Right ventricle myocardium superior (tissue), 1 donor: ENCODE measurements around the gene NUDT6. TPM values are rescaled to one million over a fixed set of nuclear protein-coding genes. Genes with fewer than 3 reads are reported as not detected.

Experiments used
- ATAC-seq: fragments of 200-7000 bp; cut with Tn5 transposase; one replicate; pipeline ENCODE4 v1.9.1; 2020; ENCODE audit warnings: mild to moderate bottlenecking; ENCODE audit not compliant: poor library complexity
- DNase-seq: peaks from one replicate; pipeline ENCODE4 v3.0.0-alpha.2; 2020
- intact Hi-C: fragments of 100-400 bp; cut with DNase I; formaldehyde crosslinking; loops from one replicate; pipeline ENCODE4 v1.11.2; 2022
- total RNA-seq: library from RNA; stranded (reverse); fragmentation: NEBNext Ultra II Directional; extraction: Animal tissue kit (Norgen Biotek cat#: 25700); gene quantifications from one replicate; pipeline ENCODE4 v1.2.1, GENCODE V29; 2021
- donor health status: DM: no; HTN: yes; CAD: no; lungs with severe emphysema.

NUDT6 gene
- total RNA-seq, 1 donor from 2014 or later = 16.1 TPM

DNA sequence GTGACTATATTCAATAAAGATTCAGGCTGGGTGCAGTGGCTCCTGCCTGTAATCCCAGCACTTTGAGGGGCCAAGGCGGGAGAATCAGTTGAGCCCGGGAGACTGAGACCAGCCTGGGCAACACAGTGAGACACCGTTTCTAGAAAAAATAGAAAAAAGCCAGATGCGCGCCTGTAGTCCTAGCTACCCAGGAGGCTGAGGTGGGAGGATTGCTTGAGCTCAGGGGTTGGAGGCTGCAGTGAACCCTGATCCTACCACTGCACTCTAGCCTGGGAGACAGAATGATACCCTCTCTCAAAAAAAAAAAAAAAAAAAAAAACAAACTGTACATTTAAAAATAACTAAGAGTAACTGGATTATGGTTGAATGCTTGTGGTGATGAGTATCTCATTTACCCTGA lies 1.1 kb downstream of the NUDT6 start:
- intact Hi-C loops = loop anchor here (10.0 kb wide), 1 partner anchor 316 kb away; no protein-coding TSS in a partner anchor
- ATAC-seq = no peak
- no peak for DNase-seq

DNA sequence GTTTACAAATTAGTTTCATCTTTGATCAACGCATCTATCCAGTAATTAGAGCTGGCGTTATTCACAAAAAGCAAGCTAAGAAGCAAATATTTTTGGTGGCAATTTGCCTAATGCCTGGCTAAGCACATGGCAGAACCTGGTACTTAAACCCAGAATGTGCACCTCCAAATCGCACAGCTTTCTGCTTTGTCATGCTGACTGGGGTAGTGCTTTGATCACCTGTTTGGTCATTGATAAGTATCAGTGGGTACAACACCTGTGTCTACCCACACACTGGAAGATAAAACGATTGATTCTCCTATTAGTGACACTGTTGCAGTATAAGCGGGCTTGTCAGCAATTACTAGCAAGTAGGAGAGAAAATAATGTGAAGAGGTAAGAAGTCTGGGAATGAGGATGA lies 1.9 kb downstream of the NUDT6 start:
- intact Hi-C loops = loop anchor here (10.0 kb wide), 1 partner anchor 316 kb away; no protein-coding TSS in a partner anchor
- no peak for ATAC-seq
- DNase-seq = no peak

- intact Hi-C loops = loop anchor here (5.0 kb wide), 1 partner anchor 160 kb away; no protein-coding TSS in a partner anchor
- no peak for DNase-seq
- ATAC-seq = no peak
Observed at GRCh38 chr4:122917731-122918130, 4.7 kb downstream of the NUDT6 start.

DNA sequence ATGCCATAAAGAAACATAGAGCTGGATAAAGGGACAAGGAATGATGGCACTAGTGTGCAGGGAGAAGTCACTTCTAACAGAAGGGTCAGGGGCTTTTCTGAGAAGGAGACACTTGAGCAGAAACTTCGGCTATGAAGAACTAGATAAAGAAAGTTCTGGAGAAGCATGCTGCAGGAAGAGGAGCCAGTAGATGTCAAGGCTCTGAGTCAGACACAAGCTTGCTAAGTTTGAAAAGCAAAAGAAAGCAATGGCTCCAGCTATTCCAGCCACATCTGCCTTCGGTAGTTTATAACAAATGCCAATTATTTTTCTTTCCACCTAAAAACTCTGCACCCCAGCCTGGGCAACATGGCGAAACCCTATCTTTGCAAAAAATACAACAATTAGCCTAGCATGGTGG lies 7.5 kb downstream of the NUDT6 start:
- DNase-seq = no peak
- no peak for ATAC-seq
- intact Hi-C loops = loop anchor here (5.0 kb wide), 1 partner anchor 158 kb away; no protein-coding TSS in a partner anchor

DNA sequence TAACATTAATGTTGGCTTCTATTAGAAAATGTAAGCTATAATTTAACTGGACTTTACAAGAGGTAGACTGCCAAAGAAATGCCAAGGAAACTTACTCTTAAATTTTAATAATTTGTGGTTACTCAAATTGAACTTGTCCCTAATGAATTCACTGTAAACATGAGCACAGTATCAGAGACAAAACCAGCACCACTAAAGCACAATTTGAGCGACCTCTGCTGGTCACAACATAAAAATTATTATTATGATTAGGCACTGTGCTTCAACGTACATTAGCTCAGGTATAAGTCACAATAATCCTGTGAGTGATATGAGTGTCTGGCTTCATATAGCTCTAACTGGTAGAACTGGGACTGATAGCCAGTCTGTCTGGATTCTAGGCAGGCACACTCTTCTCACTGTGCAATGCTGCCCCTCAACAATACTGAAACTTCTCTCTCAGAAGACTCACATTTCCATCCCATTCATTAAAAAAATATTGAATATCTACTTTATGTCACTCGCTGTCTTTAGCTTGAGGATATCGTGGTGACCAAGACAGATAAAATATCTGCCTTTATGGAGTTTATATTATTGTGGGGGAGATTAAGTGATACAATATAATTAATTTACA lies 8.0 kb downstream of the NUDT6 start:
- intact Hi-C loops = no loop called here
- DNase-seq (no peak), ATAC-seq (peak; percentile 81)

GRCh38 chr4:122912810-122913575 lies 9.4 kb downstream of the NUDT6 start:
- ATAC-seq = no peak
- intact Hi-C loops = no loop called here
- DNase-seq = no peak

GRCh38 chr4:122911588-122911987 lies 10.8 kb downstream of the NUDT6 start:
- intact Hi-C loops = no loop called here
- DNase-seq (no peak), ATAC-seq (no peak)

- intact Hi-C loops = no loop called here
- DNase-seq (no peak), ATAC-seq (no peak)
Observed at GRCh38 chr4:122909683-122910082, 12.7 kb downstream of the NUDT6 start.

DNA sequence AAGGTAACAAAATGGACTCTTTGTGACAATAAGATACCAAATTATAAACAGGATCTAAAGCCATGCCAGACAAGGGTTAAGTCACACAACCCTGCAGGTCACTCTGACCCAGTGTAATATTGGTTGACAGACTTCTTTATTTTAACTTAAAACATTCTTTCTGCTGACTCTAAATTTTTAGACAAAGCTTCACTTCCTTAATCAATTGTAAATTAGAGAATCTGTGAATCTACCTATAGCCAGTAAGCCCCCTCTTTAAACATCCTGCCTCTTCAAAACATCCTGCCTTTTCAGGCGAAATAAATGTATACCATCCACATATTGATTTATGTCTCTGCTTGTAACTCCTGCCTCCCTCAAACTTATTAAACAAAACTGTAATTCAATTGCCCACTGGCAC lies 14.2 kb downstream of the NUDT6 start:
- ATAC-seq (no peak), DNase-seq (no peak)
- intact Hi-C loops = no loop called here

- DNase-seq = no peak
- no peak for ATAC-seq
- intact Hi-C loops = no loop called here
Observed at GRCh38 chr4:122906859-122907305, 15.5 kb downstream of the NUDT6 start.

DNA sequence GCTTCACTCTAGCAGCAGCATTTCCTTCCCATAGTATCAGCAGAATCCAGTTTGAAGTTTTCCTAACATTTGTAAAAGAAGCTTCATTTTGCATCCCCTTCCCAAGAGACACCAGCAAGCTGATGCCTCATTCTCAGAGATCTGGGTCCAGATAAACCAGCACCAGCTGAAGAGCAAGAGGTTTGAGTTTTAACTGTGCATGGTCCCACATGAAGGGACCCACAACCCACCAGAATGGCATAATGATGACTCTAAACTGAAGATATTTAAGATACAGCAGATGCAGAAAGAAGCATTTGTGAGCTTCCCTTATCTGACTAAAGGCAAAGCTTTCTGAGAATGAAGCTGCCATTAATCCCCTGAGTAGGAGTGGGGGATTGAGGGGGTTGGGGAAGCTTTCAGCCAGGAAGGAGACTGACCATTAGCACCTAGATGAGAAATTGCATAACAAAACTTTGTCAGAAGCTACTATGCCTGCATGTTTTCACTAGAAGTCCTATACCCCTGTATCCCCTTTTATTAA lies 18.6 kb downstream of the NUDT6 start:
- no peak for ATAC-seq
- DNase-seq = no peak
- intact Hi-C loops = no loop called here

DNA sequence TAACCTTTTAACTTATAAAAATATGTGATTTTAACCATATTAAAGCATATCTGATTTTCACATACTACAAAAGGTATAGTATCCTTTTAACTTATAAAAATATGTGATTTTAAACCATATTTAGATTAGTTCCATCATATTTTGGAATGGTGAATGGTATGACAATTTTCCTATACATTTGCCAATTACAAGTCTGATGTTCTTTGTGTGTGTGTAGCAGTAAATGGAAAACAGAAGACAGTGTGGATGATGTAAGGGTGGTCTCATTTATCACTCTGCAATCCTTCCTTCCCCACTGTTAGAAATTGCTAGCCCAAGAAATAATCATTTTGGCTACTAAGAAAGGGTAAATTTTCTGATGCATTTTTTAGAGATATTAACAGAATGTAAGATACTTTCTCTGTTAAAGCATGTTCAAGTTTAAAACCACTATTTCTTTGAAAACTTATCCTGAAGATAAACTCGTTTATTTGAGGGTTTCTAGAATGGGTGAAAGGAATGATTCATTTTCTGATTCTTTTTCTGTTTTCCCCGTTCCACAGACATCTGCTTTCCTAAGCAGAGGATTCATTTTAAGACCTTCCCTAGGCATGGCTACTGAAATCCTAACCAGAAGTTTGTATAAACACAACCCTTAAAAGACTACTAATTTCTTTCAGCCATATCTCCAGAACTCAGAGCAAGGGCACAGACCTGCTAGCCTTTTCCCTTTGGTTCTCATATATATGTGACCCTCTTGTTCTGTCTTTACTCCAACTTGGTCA lies 21.0 kb downstream of the NUDT6 start:
- no peak for ATAC-seq
- intact Hi-C loops = no loop called here
- no peak for DNase-seq

DNA sequence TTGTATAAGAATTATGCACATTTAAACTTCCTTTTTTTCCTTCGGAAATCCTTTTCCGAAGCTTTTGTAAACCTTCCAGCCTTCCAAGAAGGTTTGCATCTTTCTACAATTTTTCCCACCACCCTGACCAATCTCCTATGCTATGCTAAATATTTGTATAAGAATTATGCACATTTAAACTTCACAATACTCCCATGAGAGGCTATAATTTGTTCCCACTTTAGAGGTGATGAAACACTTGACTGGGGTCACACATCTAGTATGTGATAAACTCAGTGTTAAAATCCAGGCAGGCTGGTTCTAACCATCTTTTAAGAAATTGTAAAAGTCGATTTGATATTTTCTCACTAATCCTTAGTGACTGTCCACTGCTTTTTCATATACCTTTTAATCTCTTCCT lies 22.1 kb downstream of the NUDT6 start:
- intact Hi-C loops = no loop called here
- ATAC-seq = no peak
- no peak for DNase-seq

- no peak for DNase-seq
- intact Hi-C loops = no loop called here
- ATAC-seq = no peak
Observed at GRCh38 chr4:122899682-122900081, 22.7 kb downstream of the NUDT6 start.

DNA sequence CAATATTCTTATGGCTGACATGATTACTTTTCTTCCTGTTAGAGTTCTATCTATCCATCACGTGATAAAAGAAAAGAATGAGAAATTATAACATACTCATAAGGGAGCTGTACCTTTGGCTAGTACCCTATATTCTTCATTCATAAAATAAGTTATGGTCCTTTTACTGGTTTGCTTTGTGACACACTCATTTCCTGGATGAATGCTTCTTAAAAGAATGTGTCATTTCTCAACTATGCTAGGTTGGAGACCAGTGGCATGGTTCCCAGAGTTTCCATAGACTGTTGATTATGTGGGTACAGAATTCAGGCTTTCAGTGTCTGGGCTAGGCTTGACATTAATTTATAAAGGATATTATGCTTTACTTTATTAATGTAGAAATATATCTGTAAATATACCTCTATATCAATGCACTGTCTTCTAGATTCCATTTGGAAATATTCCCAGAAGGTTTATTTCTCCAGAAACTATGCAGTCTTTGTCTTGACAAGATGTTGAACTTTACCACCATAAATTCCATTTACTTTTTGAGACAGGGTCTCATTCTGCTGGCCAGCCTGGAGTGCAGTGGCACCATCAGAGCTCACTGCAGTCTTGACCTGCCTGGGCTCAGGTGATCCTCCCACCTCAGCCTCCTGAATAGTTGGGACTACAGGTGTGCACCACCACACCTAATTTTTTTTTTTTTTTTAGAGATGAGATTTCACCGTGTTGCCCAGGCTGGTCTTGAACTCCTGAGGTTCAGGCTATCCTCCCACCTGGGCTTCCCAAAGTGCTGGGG lies 23.8 kb downstream of the NUDT6 start:
- DNase-seq (no peak), ATAC-seq (no peak)
- intact Hi-C loops = no loop called here

DNA sequence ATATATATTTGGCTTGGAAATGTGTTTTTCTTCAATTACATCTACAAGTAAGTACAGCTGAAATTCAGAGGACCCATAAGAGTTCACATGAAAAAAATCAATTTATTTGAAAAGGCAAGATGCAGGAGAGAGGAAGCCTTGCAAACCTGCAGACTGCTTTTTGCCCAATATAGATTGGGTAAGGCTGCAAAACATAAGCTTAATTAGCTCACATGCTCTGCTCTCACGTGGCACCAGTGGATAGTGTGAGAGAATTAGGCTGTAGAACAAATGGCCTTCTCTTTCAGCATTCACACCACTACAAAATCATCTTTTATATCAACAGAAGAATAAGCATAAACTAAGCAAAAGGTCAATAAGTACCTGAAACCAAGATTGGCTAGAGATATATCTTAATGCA lies 26.1 kb downstream of the NUDT6 start:
- intact Hi-C loops = no loop called here
- ATAC-seq = no peak
- DNase-seq = no peak

DNA sequence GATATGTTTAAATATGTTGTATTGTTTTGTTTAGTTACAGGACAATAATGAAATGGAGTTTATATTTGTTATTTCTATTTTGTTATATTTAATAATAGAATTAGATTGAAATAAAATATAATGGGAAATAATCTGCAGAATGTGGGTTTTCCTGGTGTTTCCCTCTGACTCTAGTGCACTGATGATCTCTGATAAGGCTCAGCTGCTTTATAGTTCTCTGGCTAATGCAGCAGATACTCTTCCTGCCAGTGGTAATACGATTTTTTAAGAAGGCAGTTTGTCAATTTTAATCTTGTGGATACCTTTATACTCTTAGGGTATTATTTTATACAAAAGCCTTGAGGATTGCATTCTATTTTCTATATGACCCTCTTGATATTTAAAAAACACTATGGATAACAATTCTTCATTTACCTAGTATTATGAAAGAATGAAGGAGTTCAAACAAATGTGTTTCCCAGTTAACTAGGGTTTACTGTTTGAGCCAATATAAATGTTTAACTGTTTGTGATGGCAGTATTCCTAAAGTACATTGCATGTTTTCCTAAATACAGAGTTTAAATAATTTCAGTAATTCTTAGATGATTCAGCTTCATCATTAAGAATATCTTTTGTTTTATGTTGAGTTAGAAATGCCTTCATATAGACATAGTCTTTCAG lies 26.9 kb downstream of the NUDT6 start:
- DNase-seq (no peak), ATAC-seq (no peak)
- intact Hi-C loops = no loop called here

- intact Hi-C loops = no loop called here
- ATAC-seq (no peak), DNase-seq (no peak)
Observed at GRCh38 chr4:122894827-122895226, 27.6 kb downstream of the NUDT6 start.
